ENCODE data around the gene USPL1.

GRCh38 chr13:30585748-30586262, 31.9 kb upstream of the USPL1 start:
- TF ChIP-seq CTCF (IDR thresholded peaks at IDR 0.05): no peak
- no peak for TF ChIP-seq POLR2A (IDR thresholded peaks at IDR 0.05)
